ENCODE measurements around the gene LTO1.

The LTO1 gene

GRCh38 chr11:69662806-69663205, 12.3 kb downstream of the LTO1 start:
- no peak for DNase-seq (ENCODE audit: low read depth, low spot score)
- H3K4me3 ChIP-seq (ENCODE audit: low read length), result no peak overlapping the region

- DNase-seq (ENCODE audit: low read depth, low spot score), result no peak
Measured at GRCh38 chr11:69662021-69662698, 13.0 kb downstream of the LTO1 start.

GRCh38 chr11:69661413-69661715, 13.8 kb downstream of the LTO1 start:
- DNase-seq (ENCODE audit: low read depth, low spot score), result no peak
- no peak overlapping the region for H3K4me3 ChIP-seq (ENCODE audit: low read length)

More at GRCh38 chr11:69662021-69662698, 13.0 kb downstream of the LTO1 start:
- H3K4me3 ChIP-seq (ENCODE audit: low read length), result no peak overlapping the region

- DNase-seq (ENCODE audit: low read depth, low spot score), result no peak
- H3K4me3 ChIP-seq (ENCODE audit: low read length), result no peak overlapping the region
Measured at GRCh38 chr11:69660001-69660500, 15.1 kb downstream of the LTO1 start.

- H3K4me3 ChIP-seq (ENCODE audit: low read length), result no peak overlapping the region
- DNase-seq (ENCODE audit: low read depth, low spot score), result no peak
Measured at GRCh38 chr11:69659591-69659990, 15.6 kb downstream of the LTO1 start.

- no peak for DNase-seq (ENCODE audit: low read depth, low spot score)
- no peak overlapping the region for H3K4me3 ChIP-seq (ENCODE audit: low read length)
Measured at GRCh38 chr11:69658626-69659450, 16.3 kb downstream of the LTO1 start.

GRCh38 chr11:69657911-69658625, 17.1 kb downstream of the LTO1 start:
- no peak for DNase-seq (ENCODE audit: low read depth, low spot score)
- H3K4me3 ChIP-seq (ENCODE audit: low read length), result no peak overlapping the region

GRCh38 chr11:69657456-69657910, 17.7 kb downstream of the LTO1 start:
- H3K4me3 ChIP-seq (ENCODE audit: low read length), result no peak overlapping the region
- DNase-seq (ENCODE audit: low read depth, low spot score), result no peak

- no peak for DNase-seq (ENCODE audit: low read depth, low spot score)
- H3K4me3 ChIP-seq (ENCODE audit: low read length), result no peak overlapping the region
Measured at GRCh38 chr11:69656536-69657455, 18.4 kb downstream of the LTO1 start.

- no peak for DNase-seq (ENCODE audit: low read depth, low spot score)
- no peak overlapping the region for H3K4me3 ChIP-seq (ENCODE audit: low read length)
Measured at GRCh38 chr11:69655479-69656428, 19.4 kb downstream of the LTO1 start.

GRCh38 chr11:69654660-69655478, 20.3 kb downstream of the LTO1 start:
- H3K4me3 ChIP-seq (ENCODE audit: low read length), result no peak overlapping the region
- DNase-seq (ENCODE audit: low read depth, low spot score), result no peak

GRCh38 chr11:69654001-69654659, 21.0 kb downstream of the LTO1 start:
- no peak for DNase-seq (ENCODE audit: low read depth, low spot score)
- no peak overlapping the region for H3K4me3 ChIP-seq (ENCODE audit: low read length)

GRCh38 chr11:69653406-69653960, 21.7 kb downstream of the LTO1 start:
- no peak for DNase-seq (ENCODE audit: low read depth, low spot score)
- H3K4me3 ChIP-seq (ENCODE audit: low read length), result no peak overlapping the region

- no peak overlapping the region for H3K4me3 ChIP-seq (ENCODE audit: low read length)
- no peak for DNase-seq (ENCODE audit: low read depth, low spot score)
Measured at GRCh38 chr11:69652999-69653398, 22.2 kb downstream of the LTO1 start.

GRCh38 chr11:69651834-69652620, 23.1 kb downstream of the LTO1 start:
- no peak overlapping the region for H3K4me3 ChIP-seq (ENCODE audit: low read length)
- no peak for DNase-seq (ENCODE audit: low read depth, low spot score)
